ENCODE results near the gene ITGA1. TPM values are rescaled to one million over a fixed set of nuclear protein-coding genes. Genes with fewer than 3 reads are reported as not detected.

Gene ITGA1
- total and polyA plus RNA-seq, 2 donors (not counting 1 experiment from before 2014, with no cell fraction given), result 0.74 TPM; not detected in 1

DNA sequence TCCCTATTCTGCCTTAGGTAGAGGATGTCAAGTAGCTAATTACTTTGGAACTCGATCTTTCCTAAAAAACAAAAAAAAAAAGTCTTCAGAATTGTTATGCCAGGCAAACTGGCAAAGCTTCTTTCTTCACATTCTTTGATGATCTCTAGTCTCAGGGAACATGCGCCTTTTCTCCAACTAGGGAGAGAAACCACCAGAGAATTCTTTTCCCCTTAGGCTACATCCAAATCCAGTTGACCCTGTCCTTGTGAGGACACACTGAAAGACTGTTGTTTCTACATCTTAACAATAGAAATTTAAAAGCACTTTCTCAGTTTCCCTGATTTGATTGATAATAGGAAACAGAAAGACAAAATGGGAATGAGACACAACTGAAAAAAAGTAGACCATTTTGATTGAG lies 106.7 kb downstream of the ITGA1 start:
- Histone ChIP-seq H3K27me3 (replicated peaks in 1 of 4; ENCODE audit: control extremely low read depth in 1 of 4, control insufficient read depth in 3 of 4, insufficient read depth in 4 of 4, low read length in 3 of 4) (peaks cover 0 to 5% (median 1%) of the 10 kb centered on the region in 4 experiments), H2AFZ (ENCODE audit: insufficient read depth, low read depth, low read length, poor library complexity, severe bottlenecking) (no peak overlapping the region), H3K9ac (ENCODE audit: low read length) (no peak overlapping the region), H3K79me2 (ENCODE audit: control insufficient read depth, insufficient read depth, low read length) (no peaks in the 10 kb centered on the region), H3K4me2 (replicated peaks; ENCODE audit: low read depth, low read length, poor library complexity, severe bottlenecking) (no peak overlapping the region), H3K4me1 (ENCODE audit: control insufficient read depth in 2 of 2, insufficient read depth in 2 of 2, low read length in 2 of 2) (no peaks in the 10 kb centered on the region), H4K20me1 (ENCODE audit: control insufficient read depth, insufficient read depth, low read length, poor library complexity, severe bottlenecking) (no peaks in the 10 kb centered on the region), H3K9me3 (ENCODE audit: control extremely low read depth in 1 of 3, control insufficient read depth in 2 of 3, insufficient read depth in 1 of 3, low read length in 2 of 3) (no peaks in the 10 kb centered on the region), H3K27ac (ENCODE audit: low read length in 2 of 2) (no peak overlapping the region), H3K36me3 (replicated peaks in 1 of 2; ENCODE audit: control extremely low read depth in 1 of 2, control insufficient read depth in 1 of 2, extremely low read depth in 1 of 2, insufficient read depth in 2 of 2, low read length in 1 of 2) (no peaks in the 10 kb centered on the region), H3K4me3 (ENCODE audit: control extremely low read depth in 1 of 5, extremely low read depth in 1 of 5, insufficient read depth in 1 of 5, low read depth in 2 of 5, low read length in 4 of 5) (no peak overlapping the region)
- ATAC-seq (ENCODE audit: low read depth) (no peak), DNase-seq (no peak)
- TF ChIP-seq, protein P1, sequence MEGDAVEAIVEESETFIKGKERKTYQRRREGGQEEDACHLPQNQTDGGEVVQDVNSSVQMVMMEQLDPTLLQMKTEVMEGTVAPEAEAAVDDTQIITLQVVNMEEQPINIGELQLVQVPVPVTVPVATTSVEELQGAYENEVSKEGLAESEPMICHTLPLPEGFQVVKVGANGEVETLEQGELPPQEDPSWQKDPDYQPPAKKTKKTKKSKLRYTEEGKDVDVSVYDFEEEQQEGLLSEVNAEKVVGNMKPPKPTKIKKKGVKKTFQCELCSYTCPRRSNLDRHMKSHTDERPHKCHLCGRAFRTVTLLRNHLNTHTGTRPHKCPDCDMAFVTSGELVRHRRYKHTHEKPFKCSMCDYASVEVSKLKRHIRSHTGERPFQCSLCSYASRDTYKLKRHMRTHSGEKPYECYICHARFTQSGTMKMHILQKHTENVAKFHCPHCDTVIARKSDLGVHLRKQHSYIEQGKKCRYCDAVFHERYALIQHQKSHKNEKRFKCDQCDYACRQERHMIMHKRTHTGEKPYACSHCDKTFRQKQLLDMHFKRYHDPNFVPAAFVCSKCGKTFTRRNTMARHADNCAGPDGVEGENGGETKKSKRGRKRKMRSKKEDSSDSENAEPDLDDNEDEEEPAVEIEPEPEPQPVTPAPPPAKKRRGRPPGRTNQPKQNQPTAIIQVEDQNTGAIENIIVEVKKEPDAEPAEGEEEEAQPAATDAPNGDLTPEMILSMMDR (IDR thresholded peaks at IDR 0.05), result no peak
- no peak for TF ChIP-seq EZH2 (IDR thresholded peaks at IDR 0.05; ENCODE audit: borderline replicate concordance, insufficient read depth, low read depth, low read length, poor library complexity, severe bottlenecking)
- peaks cover 13% of the 10 kb centered on the region for H3K27me3 Mint-ChIP-seq
- POLR2A ChIA-PET, result no interaction called here
- H3K4me3 Mint-ChIP-seq, result no peak overlapping the region
- CTCF ChIA-PET, result no interaction called here
- H3K4me1 Mint-ChIP-seq, result no peaks in the 10 kb centered on the region
- WGBS (ENCODE audit: insufficient coverage), result no CpG with 5 or more reads among the region's 2 CpGs
- no peaks in the 10 kb centered on the region for H3K9me3 Mint-ChIP-seq (ENCODE audit: insufficient read depth)
- intact Hi-C loops (cut with micrococcal nuclease), result no loop called here
- no peak overlapping the region for H3K27ac Mint-ChIP-seq

DNA sequence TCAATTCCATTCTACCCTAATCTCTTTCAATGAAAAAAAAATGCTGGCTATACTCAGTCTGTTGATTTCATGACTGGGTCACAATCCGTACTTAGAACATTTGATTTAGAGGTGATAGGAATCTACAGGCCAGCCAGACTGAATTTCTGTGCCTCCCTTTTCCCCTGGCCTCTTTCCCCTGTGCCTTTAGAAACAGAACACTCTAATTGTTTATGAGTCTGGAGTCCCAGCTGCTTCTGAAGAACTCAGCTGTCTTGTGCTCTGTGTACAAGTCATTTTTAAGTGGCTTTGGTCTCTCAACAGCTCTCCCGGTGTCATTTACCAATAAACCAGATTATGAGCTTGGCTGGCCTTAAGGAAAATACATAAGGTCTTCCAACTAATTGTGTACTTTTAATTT lies 107.4 kb downstream of the ITGA1 start:
- no peaks in the 10 kb centered on the region for H3K4me1 Mint-ChIP-seq

More for the DNA sequence above, 107.4 kb downstream of the ITGA1 start:
- no peak overlapping the region for H3K4me3 Mint-ChIP-seq
- Histone ChIP-seq H3K9me3 (ENCODE audit: control extremely low read depth in 1 of 3, control insufficient read depth in 2 of 3, insufficient read depth in 1 of 3, low read length in 2 of 3) (no peaks in the 10 kb centered on the region), H3K4me1 (ENCODE audit: control insufficient read depth in 2 of 2, insufficient read depth in 2 of 2, low read length in 2 of 2) (no peaks in the 10 kb centered on the region), H2AFZ (ENCODE audit: insufficient read depth, low read depth, low read length, poor library complexity, severe bottlenecking) (no peak overlapping the region), H3K27me3 (replicated peaks in 1 of 4; ENCODE audit: control extremely low read depth in 1 of 4, control insufficient read depth in 3 of 4, insufficient read depth in 4 of 4, low read length in 3 of 4) (peaks cover 0 to 5% (median 1%) of the 10 kb centered on the region in 4 experiments), H3K9ac (ENCODE audit: low read length) (no peak overlapping the region), H3K4me3 (ENCODE audit: control extremely low read depth in 1 of 5, extremely low read depth in 1 of 5, insufficient read depth in 1 of 5, low read depth in 2 of 5, low read length in 4 of 5) (no peak overlapping the region), H3K36me3 (replicated peaks in 1 of 2; ENCODE audit: control extremely low read depth in 1 of 2, control insufficient read depth in 1 of 2, extremely low read depth in 1 of 2, insufficient read depth in 2 of 2, low read length in 1 of 2) (no peaks in the 10 kb centered on the region), H3K79me2 (ENCODE audit: control insufficient read depth, insufficient read depth, low read length) (no peaks in the 10 kb centered on the region), H4K20me1 (ENCODE audit: control insufficient read depth, insufficient read depth, low read length, poor library complexity, severe bottlenecking) (no peaks in the 10 kb centered on the region), H3K27ac (ENCODE audit: low read length in 2 of 2) (no peak overlapping the region), H3K4me2 (replicated peaks; ENCODE audit: low read depth, low read length, poor library complexity, severe bottlenecking) (no peak overlapping the region)
- 100% methylated on average over 1 of the region's 2 CpGs for WGBS (ENCODE audit: insufficient coverage)
- TF ChIP-seq EZH2 (IDR thresholded peaks at IDR 0.05; ENCODE audit: borderline replicate concordance, insufficient read depth, low read depth, low read length, poor library complexity, severe bottlenecking), result no peak
- TF ChIP-seq, protein P1 (IDR thresholded peaks at IDR 0.05), result no peak
- no peaks in the 10 kb centered on the region for H3K9me3 Mint-ChIP-seq (ENCODE audit: insufficient read depth)
- peaks cover 16% of the 10 kb centered on the region for H3K27me3 Mint-ChIP-seq
- no peak for ATAC-seq (ENCODE audit: low read depth)
- ChIA-PET CTCF (no interaction called here), POLR2A (no interaction called here)
- no peak for DNase-seq
- H3K27ac Mint-ChIP-seq, result no peak overlapping the region
- intact Hi-C loops (cut with micrococcal nuclease), result no loop called here

All from B cell (primary cell).